ENCODE measurements around the gene EHD2. TPM values are rescaled to one million over a fixed set of nuclear protein-coding genes. Genes with fewer than 3 reads are reported as not detected.
A peak's percentile ranks its signal among the peaks of the same experiment; 100 is the strongest.
"Not testable (repeated sequence)": the region's sequence is repeated elsewhere in the genome, so short reads cannot be mapped to it uniquely, and the experiment has no call there.

EHD2 gene
- total RNA-seq, 1 donor from 2014 or later = 0.49 TPM

DNA sequence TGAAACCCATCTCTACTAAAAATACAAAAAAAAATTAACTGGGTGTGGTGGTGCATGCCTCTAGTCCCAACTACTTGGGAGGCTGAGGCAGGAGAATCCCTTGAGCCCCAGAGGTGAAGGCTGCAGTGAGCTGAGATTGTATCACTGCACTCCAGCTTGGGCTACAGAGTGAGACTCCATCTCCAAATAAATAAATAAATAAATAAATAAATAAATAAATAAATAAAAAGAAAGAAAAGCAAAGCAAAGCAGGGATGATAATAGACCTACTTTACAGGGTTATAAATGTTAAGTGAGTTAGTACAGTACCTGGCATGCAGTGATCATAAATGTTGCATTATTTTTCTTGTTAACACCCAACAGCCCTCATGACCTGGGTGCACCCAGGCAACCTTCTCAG, 1.6 kb downstream of the EHD2 start:
- H3K36me3 Mint-ChIP-seq (ENCODE audit: low read depth) = not testable (repeated sequence)

DNA sequence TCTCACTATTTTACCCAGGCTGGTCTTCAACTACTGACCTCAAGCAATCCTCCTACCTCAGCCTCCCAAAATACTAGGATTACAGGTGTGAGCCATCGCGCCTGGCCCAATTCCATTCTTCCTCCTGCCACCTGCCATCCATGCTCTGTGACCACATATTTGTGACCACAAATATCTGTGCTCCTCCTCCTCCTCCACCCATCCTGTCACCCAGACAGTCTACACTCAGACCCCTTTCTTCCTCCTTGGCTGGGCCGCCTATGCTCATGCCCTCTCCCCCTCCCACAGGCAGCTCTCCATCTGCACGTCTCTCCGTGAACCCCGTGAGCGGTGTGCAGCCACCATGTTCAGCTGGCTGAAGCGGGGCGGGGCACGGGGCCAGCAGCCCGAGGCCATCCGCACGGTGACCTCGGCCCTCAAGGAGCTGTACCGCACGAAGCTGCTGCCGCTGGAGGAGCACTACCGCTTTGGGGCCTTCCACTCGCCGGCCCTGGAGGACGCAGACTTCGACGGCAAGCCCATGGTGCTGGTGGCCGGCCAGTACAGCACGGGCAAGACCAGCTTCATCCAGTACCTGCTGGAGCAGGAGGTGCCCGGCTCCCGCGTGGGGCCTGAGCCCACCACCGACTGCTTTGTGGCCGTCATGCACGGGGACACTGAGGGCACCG, 3.2 kb downstream of the EHD2 start:
- DNase-seq = no peak
- Mint-ChIP-seq H3K9me3 (no peaks in the 10 kb centered on the region), H3K4me1 (peaks cover 2% of the 10 kb centered on the region), H3K27ac (no peak overlapping the region), H3K36me3 (ENCODE audit: low read depth) (no peaks in the 10 kb centered on the region), H3K4me3 (no peak overlapping the region), H3K27me3 (peaks cover 25% of the 10 kb centered on the region)
- intact Hi-C loops (cut with micrococcal nuclease) = no loop called here

More for the DNA sequence above, 1.6 kb downstream of the EHD2 start:
- H3K4me3 Mint-ChIP-seq; DNase-seq; H3K9me3 Mint-ChIP-seq; H3K4me1 Mint-ChIP-seq; H3K27ac Mint-ChIP-seq; intact Hi-C loops (cut with micrococcal nuclease): not testable (repeated sequence)
- peaks cover 23% of the 10 kb centered on the region for H3K27me3 Mint-ChIP-seq

DNA sequence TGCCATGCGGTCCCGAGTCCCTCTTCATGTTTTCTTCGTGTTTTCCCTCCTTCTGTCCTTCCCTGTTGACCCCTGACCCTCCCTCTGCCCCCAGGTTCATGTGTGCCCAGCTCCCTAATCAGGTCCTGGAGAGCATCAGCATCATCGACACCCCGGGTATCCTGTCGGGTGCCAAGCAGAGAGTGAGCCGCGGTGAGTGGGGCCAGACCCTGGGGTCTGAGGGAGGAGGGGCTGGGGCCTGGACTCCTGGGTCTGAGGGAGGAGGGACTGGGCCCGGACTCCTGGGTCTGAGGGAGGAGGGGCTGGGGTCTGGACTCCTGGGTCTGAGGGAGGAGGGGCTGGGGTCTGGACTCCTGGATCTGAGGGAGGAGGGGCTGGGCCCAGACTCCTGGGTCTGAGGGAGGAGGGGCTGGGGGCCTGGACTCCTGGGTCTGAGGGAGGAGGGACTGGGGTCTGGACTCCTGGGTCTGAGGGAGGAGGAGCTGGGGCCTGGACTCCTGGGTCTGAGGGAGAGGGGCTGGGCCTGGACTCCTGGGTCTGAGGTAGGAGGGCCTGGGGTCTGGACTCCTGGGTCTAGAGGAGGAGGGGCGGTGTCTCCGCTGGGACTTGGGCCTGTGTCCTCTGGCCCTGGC, 5.3 kb downstream of the EHD2 start:
- H3K27ac Mint-ChIP-seq; H3K4me3 Mint-ChIP-seq; intact Hi-C loops (cut with micrococcal nuclease); H3K4me1 Mint-ChIP-seq; H3K36me3 Mint-ChIP-seq (ENCODE audit: low read depth); DNase-seq; H3K9me3 Mint-ChIP-seq: not testable (repeated sequence)
- peaks cover 18% of the 10 kb centered on the region for H3K27me3 Mint-ChIP-seq

DNA sequence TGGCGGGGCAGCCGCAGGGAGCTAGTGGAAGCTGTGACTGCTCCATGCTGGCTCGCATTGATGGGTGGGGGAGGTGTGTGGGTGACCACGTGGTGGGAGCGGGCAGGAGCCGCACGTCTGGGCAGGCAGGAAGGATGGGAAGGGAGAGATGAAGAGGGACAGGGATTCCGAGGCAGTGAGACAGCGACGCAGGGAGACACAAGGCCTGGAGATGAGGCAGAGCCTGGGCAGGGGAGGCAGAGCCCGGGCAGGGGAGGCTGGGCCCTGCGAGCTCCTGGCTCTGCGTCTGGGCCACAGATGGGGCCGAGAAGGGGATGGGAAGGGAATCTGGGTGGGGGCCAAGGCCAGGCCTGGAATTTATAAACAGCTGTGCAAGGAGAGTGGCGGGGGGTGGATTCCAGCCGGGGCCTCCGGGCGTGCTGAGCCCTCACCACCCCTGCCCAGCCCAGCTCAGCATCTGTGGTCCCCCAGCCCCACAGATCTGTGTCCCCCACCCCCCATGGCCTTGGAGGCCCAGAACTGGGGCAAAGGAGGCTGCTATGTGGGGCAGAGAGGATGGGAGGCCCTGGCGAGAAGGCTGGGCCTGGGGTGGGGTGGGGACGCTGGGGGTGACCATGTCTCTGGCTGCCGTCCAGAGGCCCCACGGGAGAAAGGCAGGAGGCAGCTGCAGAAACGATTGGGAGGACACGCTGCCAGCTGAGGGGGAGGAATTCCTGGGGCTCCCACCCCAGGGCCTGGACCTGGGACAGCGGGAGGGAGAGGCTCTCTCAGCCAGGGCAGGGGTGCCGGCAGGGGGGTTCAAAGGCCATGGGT, 6.0 kb downstream of the EHD2 start:
- no peak for DNase-seq
- no peak overlapping the region for H3K4me3 Mint-ChIP-seq
- peaks cover 11% of the 10 kb centered on the region for H3K27me3 Mint-ChIP-seq
- H3K36me3 Mint-ChIP-seq (ENCODE audit: low read depth) = no peaks in the 10 kb centered on the region
- intact Hi-C loops (cut with micrococcal nuclease) = no loop called here
- H3K27ac Mint-ChIP-seq = no peak overlapping the region
- H3K4me1 Mint-ChIP-seq = peaks cover 2% of the 10 kb centered on the region
- no peaks in the 10 kb centered on the region for H3K9me3 Mint-ChIP-seq

DNA sequence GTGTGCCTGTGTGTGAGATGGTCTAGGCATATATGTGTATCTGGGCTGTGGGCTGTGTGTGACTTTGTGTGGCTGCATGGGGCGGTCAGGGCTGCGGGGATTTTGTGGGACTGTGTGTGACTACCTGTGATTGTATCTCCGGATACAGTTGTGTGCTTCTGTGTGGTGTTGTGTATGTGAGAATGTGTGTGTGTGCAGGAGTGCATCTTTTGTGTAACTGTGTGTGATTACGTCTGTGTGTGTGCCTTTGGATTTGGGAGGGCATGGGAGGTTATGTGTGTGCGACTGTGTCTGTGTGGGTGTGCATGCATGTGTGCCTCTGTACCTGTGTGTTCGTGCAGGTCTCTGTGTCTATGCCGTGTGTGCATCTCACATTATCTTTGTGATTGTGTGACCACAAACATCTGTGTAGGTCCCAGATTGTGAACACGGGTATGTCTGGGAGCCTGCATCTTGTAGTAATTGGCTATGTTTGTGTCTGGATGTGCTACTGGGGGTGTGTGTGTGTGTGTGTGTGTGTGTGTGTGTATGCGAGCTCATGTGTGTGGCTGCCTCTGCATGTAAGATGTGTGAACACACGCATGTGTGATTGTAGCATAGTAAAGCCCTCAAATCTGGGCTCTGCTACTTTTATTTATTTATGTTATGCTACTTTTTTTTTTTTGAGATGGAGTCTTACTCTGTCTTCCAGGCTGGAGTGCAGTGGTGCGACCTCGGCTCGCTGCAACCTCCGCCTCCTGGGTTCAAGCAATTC, 7.6 kb downstream of the EHD2 start:
- Mint-ChIP-seq H3K9me3 (no peaks in the 10 kb centered on the region), H3K4me1 (peaks cover 2% of the 10 kb centered on the region), H3K4me3 (no peak overlapping the region), H3K36me3 (ENCODE audit: low read depth) (no peaks in the 10 kb centered on the region), H3K27ac (no peak overlapping the region), H3K27me3 (peaks cover 2% of the 10 kb centered on the region)
- no peak for DNase-seq
- intact Hi-C loops (cut with micrococcal nuclease) = no loop called here

DNA sequence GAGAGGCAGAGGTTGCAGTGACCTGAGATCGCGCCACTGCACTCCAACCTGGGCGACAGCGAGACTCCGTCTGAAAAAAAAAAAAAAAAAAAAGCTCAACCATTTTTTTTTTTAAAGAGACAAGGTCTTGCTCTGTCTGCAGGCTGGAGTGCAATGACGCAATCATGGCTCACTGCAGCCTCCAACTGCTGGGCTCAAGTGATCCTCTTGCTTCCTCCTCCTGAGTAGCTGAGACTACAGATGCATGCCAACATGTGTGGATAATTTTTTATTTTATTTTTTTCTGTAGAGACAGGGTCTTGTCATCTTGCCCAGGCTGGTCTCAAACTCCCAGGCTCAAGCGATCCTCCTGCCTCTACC, 10.3 kb downstream of the EHD2 start:
- intact Hi-C loops (cut with micrococcal nuclease) = no loop called here
- Mint-ChIP-seq H3K27ac (peak overlapping the region; percentile 89), H3K36me3 (ENCODE audit: low read depth) (no peaks in the 10 kb centered on the region), H3K4me3 (peak overlapping the region; percentile 66), H3K4me1 (peaks cover 7% of the 10 kb centered on the region), H3K9me3 (no peaks in the 10 kb centered on the region), H3K27me3 (peaks cover 2% of the 10 kb centered on the region)
- DNase-seq = peak; percentile 71

DNA sequence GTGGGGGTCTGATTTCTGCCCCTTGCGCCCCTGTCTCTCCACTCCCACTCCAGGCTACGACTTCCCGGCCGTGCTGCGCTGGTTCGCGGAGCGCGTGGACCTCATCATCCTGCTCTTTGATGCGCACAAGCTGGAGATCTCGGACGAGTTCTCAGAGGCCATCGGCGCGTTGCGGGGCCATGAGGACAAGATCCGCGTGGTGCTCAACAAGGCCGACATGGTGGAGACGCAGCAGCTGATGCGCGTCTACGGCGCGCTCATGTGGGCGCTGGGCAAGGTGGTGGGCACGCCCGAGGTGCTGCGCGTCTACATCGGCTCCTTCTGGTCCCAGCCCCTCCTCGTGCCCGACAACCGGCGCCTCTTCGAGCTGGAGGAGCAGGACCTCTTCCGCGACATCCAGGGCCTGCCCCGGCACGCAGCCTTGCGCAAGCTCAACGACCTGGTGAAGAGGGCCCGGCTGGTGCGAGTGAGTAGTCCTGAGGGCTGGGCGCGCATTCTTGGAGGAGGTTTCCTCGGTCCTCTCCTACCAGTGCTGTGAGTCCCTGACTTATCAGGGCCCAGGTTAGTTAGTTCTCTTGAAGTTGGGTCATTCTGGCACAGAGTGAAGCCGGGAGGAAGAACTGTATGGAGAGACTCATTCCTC, 12.7 kb downstream of the EHD2 start:
- Mint-ChIP-seq H3K4me1 (peaks cover 24% of the 10 kb centered on the region), H3K4me3 (no peak overlapping the region), H3K27ac (no peak overlapping the region), H3K36me3 (ENCODE audit: low read depth) (no peaks in the 10 kb centered on the region), H3K9me3 (no peaks in the 10 kb centered on the region), H3K27me3 (peaks cover 1% of the 10 kb centered on the region)
- intact Hi-C loops (cut with micrococcal nuclease) = no loop called here
- DNase-seq = no peak

DNA sequence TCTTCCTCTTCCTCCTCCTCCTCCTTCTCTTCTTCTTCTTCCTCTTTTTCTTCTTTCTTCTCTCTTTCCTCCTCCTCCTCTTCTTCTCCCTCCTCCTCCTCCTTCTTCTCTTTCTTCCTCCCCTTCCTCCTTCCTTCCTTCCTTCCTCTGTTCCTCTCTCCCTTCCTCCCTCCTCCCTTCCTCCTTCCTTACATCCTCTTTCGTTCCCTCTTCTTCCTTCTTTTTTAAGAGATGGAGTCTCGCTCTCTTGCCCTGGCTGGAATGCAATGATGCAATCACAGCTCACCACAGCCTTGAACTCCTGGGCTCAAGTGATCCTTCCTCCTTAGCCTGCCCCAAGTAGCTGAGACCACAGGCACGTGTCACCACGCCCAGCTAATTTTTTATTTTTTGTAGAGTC, 13.2 kb downstream of the EHD2 start:
- intact Hi-C loops (cut with micrococcal nuclease) = no loop called here
- no peak for DNase-seq
- Mint-ChIP-seq H3K4me3 (no peak overlapping the region), H3K4me1 (peaks cover 24% of the 10 kb centered on the region), H3K27me3 (peaks cover 1% of the 10 kb centered on the region), H3K36me3 (ENCODE audit: low read depth) (no peaks in the 10 kb centered on the region), H3K9me3 (no peaks in the 10 kb centered on the region), H3K27ac (no peak overlapping the region)

DNA sequence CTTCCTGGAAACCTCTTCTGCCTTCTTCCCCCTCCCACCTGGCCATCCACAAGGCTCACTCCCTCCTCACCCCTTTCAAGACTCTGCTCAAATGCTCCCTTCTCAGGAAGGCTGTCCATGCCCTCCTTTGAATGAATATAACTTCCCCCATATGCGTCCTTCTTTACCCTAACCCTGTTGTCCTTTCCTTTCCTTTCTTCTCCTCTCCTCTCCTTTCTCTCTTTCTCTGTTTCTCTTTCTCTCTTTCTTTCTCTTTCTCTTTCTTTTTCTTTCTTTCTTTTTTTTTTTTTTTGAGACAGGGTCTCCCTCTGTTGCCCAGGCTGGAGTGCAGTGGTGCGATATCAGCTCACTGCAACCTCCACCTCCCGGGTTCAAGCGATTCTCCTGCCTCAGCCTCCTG, 15.1 kb downstream of the EHD2 start:
- not testable (repeated sequence) for H3K27me3 Mint-ChIP-seq; DNase-seq; H3K27ac Mint-ChIP-seq; H3K36me3 Mint-ChIP-seq (ENCODE audit: low read depth); H3K9me3 Mint-ChIP-seq
- intact Hi-C loops (cut with micrococcal nuclease) = loop anchor here (2.0 kb wide), 1 partner anchor 15 kb away; no protein-coding TSS in a partner anchor
- Mint-ChIP-seq H3K4me1 (peaks cover 21% of the 10 kb centered on the region), H3K4me3 (peak overlapping the region; percentile 15)

DNA sequence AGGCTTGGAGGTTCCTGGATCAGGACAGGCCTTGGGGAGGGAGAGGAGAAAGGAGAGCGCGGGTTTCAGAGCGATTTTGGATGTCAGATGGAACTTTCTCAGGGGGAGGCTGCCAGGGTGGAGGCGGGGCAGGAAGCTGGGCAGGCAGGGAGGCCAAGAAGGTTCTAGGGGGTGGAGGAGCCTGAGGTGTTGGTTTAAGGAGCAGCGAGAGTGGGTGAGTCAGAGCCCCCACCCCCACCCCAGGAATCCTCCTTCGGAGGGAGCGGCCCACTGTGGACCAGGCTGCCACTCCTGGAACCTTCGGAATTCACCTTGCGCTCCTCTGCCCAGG, 16.2 kb downstream of the EHD2 start:
- Mint-ChIP-seq H3K4me3 (peak overlapping the region; percentile 91), H3K9me3 (no peaks in the 10 kb centered on the region), H3K27ac (peak overlapping the region; percentile 78), H3K36me3 (ENCODE audit: low read depth) (no peaks in the 10 kb centered on the region), H3K4me1 (peaks cover 21% of the 10 kb centered on the region), H3K27me3 (peaks cover 1% of the 10 kb centered on the region)
- peak; percentile 72 for DNase-seq
- intact Hi-C loops (cut with micrococcal nuclease) = loop anchor here (2.0 kb wide), 1 partner anchor 13 kb away; no protein-coding TSS in a partner anchor

DNA sequence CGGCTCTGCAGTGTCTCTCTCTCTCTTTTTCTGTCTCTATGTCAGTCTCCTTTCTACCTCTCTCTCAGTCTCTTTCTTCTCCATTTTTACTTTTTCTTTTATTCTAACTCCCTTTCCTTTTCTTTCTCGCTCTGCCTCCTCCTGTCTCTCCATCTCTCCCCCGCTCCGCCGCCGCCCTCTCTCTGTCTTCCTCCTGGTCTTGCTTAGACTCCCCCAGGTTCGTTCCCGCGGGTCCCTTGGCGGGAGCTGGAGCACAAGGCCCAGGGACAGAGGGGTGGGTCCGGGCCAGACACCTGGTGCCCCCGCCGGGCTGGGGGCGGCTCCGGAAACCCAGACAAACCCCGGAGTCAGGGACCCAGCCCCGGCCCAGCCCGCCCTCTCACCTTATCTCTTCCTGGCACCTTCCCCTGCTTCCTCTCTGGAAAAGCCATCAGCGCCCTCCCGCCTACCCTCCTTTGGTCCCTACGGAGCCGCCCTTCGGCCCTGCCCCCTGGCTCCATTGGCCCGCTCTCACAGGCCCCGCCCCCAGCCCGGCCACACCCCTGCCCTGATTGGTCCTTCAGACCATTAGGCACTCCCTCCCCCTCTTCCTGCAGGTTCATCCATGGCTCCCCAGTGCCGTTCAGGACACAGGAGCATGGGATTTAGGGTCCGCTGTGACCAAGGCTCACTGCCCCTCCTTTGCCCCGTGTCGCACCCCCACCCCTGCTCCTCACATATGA, 16.7 kb downstream of the EHD2 start:
- H3K27ac Mint-ChIP-seq = peak overlapping the region; percentile 78
- peak overlapping the region; percentile 91 for H3K4me3 Mint-ChIP-seq

DNA sequence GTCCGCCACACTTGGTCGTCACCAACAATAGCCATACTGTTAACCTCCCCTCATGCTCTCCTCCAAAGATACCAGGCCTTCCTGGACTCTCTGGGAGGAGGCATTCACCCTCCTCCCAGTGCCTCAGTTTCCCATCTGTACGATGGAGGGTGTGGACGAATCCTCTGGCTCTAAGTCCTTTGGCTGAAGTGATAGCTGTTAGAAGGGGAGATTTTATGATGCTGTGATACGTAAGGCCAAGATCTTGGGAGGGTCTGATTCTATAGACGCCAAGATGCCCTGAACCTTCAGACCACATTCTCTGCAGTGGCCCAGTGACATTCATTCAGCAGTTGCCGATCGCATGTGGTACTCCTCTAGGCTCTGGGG, 17.3 kb downstream of the EHD2 start:
- H3K36me3 Mint-ChIP-seq (ENCODE audit: low read depth) = no peaks in the 10 kb centered on the region
- intact Hi-C loops (cut with micrococcal nuclease) = no loop called here
- H3K4me1 Mint-ChIP-seq = peaks cover 21% of the 10 kb centered on the region
- H3K27ac Mint-ChIP-seq = no peak overlapping the region
- H3K9me3 Mint-ChIP-seq = no peaks in the 10 kb centered on the region
- no peak for DNase-seq
- H3K4me3 Mint-ChIP-seq = peak overlapping the region; percentile 91
- peaks cover 1% of the 10 kb centered on the region for H3K27me3 Mint-ChIP-seq

More for the DNA sequence above, 16.7 kb downstream of the EHD2 start:
- DNase-seq = peak; percentile 88
- no peaks in the 10 kb centered on the region for H3K9me3 Mint-ChIP-seq
- intact Hi-C loops (cut with micrococcal nuclease) = loop anchor here (2.0 kb wide), 1 partner anchor 13 kb away; no protein-coding TSS in a partner anchor
- peaks cover 21% of the 10 kb centered on the region for H3K4me1 Mint-ChIP-seq
- H3K27me3 Mint-ChIP-seq = peaks cover 1% of the 10 kb centered on the region
- no peaks in the 10 kb centered on the region for H3K36me3 Mint-ChIP-seq (ENCODE audit: low read depth)

DNA sequence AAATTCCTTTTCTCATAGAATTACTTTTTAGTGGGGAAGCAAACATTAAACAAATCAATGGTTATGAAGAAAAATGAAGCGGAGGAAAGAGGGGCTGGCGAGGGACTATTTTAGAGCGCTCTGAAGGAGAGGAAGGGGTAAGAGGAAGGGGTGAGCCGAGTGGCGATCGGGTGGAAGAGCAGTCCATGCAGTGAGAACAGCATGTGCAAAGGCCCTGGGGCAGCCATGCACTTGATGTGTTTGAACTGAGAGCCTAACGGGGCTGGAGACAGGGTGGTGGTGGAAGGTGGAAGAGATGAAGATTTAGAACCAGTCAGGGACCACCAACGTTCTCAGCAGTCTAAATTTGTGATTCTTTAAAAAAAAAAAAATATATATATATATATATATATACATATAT, 17.7 kb downstream of the EHD2 start:
- H3K27me3 Mint-ChIP-seq = peaks cover 1% of the 10 kb centered on the region
- no peaks in the 10 kb centered on the region for H3K36me3 Mint-ChIP-seq (ENCODE audit: low read depth)
- no peak for DNase-seq
- peak overlapping the region; percentile 91 for H3K4me3 Mint-ChIP-seq
- H3K27ac Mint-ChIP-seq = no peak overlapping the region
- intact Hi-C loops (cut with micrococcal nuclease) = no loop called here
- H3K9me3 Mint-ChIP-seq = no peaks in the 10 kb centered on the region
- peaks cover 21% of the 10 kb centered on the region for H3K4me1 Mint-ChIP-seq
